ENCODE measurements around the gene CSHL1.
"Not testable (repeated sequence)": the region's sequence is repeated elsewhere in the genome, so short reads cannot be mapped to it uniquely, and the experiment has no call there.

DNA sequence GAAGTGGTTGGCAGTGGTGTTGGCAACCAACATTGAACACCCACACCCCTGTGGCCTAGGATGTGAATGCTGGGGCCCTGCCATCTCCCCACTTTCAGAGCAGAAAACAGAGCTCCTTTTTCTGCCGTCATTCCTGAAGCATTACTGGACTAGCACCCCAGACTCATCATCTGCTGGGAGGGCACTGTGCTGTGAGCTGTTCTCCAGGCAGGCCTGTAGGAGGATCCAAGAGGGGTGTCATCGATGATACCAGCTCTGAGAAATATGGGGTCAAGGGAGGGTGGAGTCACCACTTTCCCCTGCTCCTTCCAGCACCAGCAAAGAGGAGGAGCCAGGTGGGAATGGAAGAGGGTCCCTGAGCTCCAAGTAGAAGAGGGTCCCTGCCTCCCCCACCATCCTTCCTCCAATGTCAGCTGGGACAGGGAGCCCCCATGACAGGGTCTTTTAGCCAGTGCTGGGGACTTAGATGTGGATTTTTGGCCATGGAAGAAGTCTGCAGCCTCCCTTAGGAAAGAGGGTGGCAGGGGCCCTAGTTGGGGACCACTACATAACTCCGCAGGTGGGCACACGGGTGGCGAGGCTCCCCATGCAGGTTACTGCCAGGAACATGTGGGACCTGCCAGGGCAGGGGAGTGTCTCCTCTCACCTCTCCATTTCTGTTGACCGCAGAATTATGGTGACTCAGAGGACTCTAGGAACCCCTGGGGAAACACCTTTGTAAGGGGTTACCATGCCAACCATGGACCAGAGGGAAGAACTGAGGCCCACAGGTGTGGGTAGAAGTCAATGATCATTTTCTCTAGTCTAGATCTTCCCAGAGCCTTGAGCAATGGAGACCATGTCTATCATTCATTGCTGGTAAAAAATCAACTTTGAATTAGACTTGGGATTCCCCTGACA is 11.9 kb downstream of the CSHL1 start:
- TF ChIP-seq POLR2AphosphoS5 (IDR thresholded peaks at IDR 0.05; ENCODE audit: low read depth, low read length); TAF1 (IDR thresholded peaks at IDR 0.05; ENCODE audit: borderline replicate concordance, low read depth, low read length); POLR2A (IDR thresholded peaks at IDR 0.05; ENCODE audit: low read depth, low read length): not testable (repeated sequence)

All from GM12892 (cell line).